ENCODE measurements around the gene KCNJ12. TPM values are rescaled to one million over a fixed set of nuclear protein-coding genes. Genes with fewer than 3 reads are reported as not detected.

Gene KCNJ12
- total RNA-seq, 4 donors from 2014 or later, result 18.2 to 35.7 (median 29.2) TPM

DNA sequence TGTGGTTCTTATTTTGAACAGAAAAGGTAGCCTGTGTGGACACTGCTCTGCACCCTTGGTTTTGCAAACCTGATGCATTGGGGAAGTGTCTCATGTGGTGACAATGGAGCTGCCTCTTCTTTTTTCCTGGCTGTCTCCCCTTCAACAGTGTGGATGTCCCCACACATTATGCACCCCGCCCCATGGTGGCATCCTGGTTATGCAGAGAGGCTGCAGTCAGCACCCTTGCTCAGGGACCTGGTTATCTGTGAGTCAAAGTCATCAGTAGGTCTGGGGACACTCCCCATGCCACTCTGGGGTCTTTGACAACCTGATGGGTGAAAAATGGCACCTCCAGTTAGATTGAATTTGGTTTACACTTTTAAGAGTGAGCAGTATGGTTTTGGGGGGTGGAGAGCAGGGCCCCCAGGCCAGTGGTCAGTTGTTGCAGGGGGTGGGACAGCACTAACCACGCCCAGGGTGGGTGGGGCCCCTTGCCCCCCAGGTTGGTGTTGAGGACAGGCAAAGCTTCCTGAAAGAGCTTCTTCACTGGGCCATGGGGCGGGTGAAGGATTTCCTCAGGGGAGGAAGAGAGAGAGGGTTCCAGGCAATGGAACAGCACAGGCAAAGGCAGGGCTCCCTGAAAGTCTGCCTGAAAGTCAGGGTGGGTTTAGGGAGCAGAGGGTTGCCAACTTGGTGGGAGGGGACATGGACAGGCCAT lies 24.6 kb upstream of the KCNJ12 start:
- ATAC-seq (no peak), DNase-seq (peak in 1 of 2 donors; percentile 6)
- intact Hi-C loops (cut with DNase I; ENCODE audit: low total_unique reads), result no loop called here
- H3K36me3 ChIP-seq, result no peaks in the 10 kb centered on the region
- H3K4me1 ChIP-seq, result no peaks in the 10 kb centered on the region
- H3K4me3 ChIP-seq, result no peak overlapping the region
- H3K9me3 ChIP-seq, result no peaks in the 10 kb centered on the region
- H3K27ac ChIP-seq, result no peak overlapping the region
- in situ Hi-C loops (cut with MboI; ENCODE audit: low sequenced_read_pairs in 4 of 4), result no loop called here
- TF ChIP-seq, protein P1, sequence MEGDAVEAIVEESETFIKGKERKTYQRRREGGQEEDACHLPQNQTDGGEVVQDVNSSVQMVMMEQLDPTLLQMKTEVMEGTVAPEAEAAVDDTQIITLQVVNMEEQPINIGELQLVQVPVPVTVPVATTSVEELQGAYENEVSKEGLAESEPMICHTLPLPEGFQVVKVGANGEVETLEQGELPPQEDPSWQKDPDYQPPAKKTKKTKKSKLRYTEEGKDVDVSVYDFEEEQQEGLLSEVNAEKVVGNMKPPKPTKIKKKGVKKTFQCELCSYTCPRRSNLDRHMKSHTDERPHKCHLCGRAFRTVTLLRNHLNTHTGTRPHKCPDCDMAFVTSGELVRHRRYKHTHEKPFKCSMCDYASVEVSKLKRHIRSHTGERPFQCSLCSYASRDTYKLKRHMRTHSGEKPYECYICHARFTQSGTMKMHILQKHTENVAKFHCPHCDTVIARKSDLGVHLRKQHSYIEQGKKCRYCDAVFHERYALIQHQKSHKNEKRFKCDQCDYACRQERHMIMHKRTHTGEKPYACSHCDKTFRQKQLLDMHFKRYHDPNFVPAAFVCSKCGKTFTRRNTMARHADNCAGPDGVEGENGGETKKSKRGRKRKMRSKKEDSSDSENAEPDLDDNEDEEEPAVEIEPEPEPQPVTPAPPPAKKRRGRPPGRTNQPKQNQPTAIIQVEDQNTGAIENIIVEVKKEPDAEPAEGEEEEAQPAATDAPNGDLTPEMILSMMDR (IDR thresholded peaks at IDR 0.05 in 4 of 5, conservative IDR thresholded peaks at IDR 0.05 in 1 of 5), result no peak
- TF ChIP-seq POLR2A (IDR thresholded peaks at IDR 0.05), result no peak
- H3K27me3 ChIP-seq, result no peaks in the 10 kb centered on the region

DNA sequence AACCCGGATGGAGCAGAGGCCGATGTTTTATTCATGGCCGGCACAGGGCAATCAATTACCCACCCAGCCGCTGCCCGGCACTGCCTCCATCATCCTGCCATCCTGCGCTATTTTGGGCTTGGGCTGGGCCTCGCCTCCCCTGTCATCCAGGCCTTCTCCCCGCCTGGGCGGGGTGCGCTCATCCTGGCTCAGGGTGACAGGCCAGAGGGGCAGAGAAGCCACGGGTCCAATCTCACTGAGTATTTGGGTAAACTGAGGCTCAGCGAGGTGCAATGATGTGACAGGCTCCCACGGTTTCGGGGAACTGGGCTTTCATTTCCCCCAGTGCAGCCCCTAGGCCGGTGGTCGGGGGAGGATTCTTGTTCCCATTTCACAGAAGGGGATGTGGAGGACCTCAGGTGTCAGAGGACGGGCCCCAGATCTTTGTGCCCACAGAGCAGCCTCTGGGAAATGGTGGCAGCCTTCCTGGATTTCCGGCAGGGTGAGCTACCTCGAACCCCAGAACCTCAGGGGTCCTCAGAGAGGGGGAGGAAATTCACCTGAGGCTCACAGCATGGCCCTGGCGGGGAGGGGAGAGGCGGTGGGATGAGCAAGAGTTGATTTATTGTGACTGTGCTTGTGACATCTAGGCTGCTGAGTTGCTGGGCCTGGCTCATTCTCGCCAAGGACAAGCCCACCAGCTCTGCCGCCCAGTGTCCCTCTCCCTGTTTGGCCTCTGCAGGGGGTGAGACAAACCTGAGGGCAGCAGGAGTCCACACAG lies 23.8 kb upstream of the KCNJ12 start:
- Histone ChIP-seq H3K4me3 (no peak overlapping the region), H3K36me3 (no peaks in the 10 kb centered on the region), H3K27me3 (no peaks in the 10 kb centered on the region), H3K9me3 (no peaks in the 10 kb centered on the region), H3K27ac (no peak overlapping the region), H3K4me1 (no peaks in the 10 kb centered on the region)
- intact Hi-C loops (cut with DNase I; ENCODE audit: low total_unique reads), result no loop called here
- in situ Hi-C loops (cut with MboI; ENCODE audit: low sequenced_read_pairs in 4 of 4), result no loop called here
- TF ChIP-seq, protein P1 (IDR thresholded peaks at IDR 0.05 in 4 of 5, conservative IDR thresholded peaks at IDR 0.05 in 1 of 5), result no peak
- TF ChIP-seq POLR2A (IDR thresholded peaks at IDR 0.05), result no peak
- ATAC-seq (no peak), DNase-seq (peak in 1 of 2 donors; percentile 4)

DNA sequence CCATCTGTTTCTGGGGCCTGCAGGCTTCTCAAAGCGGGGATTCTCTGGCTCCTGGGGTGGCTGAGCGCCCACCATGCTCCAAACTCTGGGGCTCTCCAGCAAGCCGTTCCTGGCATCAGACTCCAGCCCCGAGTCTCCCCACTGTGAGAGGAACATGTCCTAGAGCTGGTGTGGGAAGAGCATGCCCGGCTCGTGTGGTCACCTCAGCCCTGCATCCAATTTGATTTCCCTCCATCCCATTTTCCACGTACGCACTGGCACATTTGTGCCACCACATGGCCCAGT lies 23.2 kb upstream of the KCNJ12 start:
- intact Hi-C loops (cut with DNase I; ENCODE audit: low total_unique reads), result no loop called here
- TF ChIP-seq POLR2A (IDR thresholded peaks at IDR 0.05), result no peak
- TF ChIP-seq, protein P1 (IDR thresholded peaks at IDR 0.05 in 4 of 5, conservative IDR thresholded peaks at IDR 0.05 in 1 of 5), result no peak
- no peaks in the 10 kb centered on the region for H3K36me3 ChIP-seq
- no peak overlapping the region for H3K4me3 ChIP-seq
- no peaks in the 10 kb centered on the region for H3K9me3 ChIP-seq
- no peak overlapping the region for H3K27ac ChIP-seq
- H3K4me1 ChIP-seq, result no peaks in the 10 kb centered on the region
- H3K27me3 ChIP-seq, result no peaks in the 10 kb centered on the region
- no peak for DNase-seq
- no peak for ATAC-seq
- in situ Hi-C loops (cut with MboI; ENCODE audit: low sequenced_read_pairs in 4 of 4), result no loop called here

DNA sequence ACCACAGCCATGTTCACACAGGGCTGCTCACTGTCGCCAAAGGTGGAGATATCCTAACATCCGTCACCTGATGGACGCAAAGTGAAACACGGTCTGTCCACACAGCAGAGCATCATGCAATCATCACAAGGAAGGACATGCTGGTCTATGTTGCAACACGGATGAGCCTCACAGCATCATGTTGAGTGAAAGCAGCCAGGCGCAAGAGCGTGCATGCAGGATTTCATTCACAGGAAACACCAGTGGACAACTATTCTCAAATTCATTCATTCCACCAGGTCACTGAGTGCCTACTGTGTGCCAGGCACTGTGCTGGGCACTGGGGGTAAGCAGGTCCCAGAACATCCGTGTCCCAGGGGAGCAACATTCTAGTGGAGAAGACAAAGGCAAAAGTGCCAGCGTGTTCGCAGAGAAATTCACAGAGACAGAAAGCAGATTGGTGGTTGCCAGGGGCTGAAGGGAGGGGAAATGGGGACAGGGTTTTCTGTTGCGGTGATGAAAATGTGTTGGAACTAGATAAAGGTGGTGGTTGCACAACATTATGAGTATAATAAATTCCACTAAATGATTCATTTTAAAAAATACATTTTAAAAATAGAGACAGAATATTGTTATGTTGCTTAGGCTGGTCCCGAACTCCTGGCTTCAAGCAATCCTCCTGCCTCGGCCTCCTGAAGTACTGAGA lies 22.7 kb upstream of the KCNJ12 start:
- no peak for DNase-seq
- peak in 1 of 2 donors; percentile 33 for ATAC-seq
- Histone ChIP-seq H3K4me3 (no peak overlapping the region), H3K27ac (no peak overlapping the region), H3K36me3 (no peaks in the 10 kb centered on the region), H3K4me1 (no peaks in the 10 kb centered on the region), H3K27me3 (no peaks in the 10 kb centered on the region), H3K9me3 (no peaks in the 10 kb centered on the region)
- intact Hi-C loops (cut with DNase I; ENCODE audit: low total_unique reads) (no loop called here), in situ Hi-C loops (cut with MboI; ENCODE audit: low sequenced_read_pairs in 4 of 4) (no loop called here)
- no peak for TF ChIP-seq POLR2A (IDR thresholded peaks at IDR 0.05)
- TF ChIP-seq, protein P1 (IDR thresholded peaks at IDR 0.05 in 4 of 5, conservative IDR thresholded peaks at IDR 0.05 in 1 of 5), result no peak

All from gastrocnemius medialis (tissue), 4 donors.